Erythroblast (primary cell): ENCODE results near the gene PCDHB8.
A peak's percentile ranks its signal among the peaks of the same experiment; 100 is the strongest.
"Not testable (repeated sequence)": the region's sequence is repeated elsewhere in the genome, so short reads cannot be mapped to it uniquely, and the experiment has no call there.

Experiments
- DNase-seq, 2 experiments: peaks; one replicate each; lab custom pipeline; 2025; lab: John Stamatoyannopoulos, UW
- GATA1 ChIP-seq: IDR thresholded peaks from 2 replicates; pipeline ENCODE4 v1.6.1; 2011; ENCODE audit warnings: low read depth, mild to moderate bottlenecking, control low read depth, low read length, moderate library complexity
- POLR2A ChIP-seq: IDR thresholded peaks from 2 replicates; pipeline ENCODE4 v1.6.1; 2011; ENCODE audit warnings: mild to moderate bottlenecking, low read length

Gene PCDHB8

DNA sequence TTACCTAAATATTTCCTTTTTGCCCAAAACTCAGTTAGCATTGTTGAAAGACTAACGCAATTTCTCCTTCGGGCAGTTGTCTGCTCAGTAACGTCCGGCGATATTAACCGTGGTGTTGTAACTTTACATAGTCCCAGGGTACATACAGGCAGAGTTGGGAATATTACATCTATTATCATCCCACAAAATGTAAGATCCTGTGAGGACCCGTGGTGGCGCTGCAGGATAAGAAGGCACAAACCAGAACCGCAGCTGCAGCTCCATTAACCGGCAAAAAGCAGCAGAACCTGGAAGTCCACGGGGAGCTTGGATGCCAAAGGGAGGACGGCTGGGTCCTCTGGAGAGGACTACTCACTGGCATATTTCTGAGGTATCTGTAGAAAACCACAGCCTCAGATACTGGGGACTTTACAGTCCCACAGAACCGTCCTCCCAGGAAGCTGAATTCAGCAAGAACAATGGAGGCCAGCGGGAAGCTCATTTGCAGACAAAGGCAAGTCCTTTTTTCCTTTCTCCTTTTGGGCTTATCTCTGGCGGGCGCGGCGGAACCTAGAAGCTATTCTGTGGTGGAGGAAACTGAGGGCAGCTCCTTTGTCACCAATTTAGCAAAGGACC is at the start of gene PCDHB8:
PCDHB8 (plus strand) TSS at position 214 of the 615 bp plus-strand sequence; CDS start at position 459, 245 bp downstream.
- not testable (repeated sequence) for DNase-seq

DNA sequence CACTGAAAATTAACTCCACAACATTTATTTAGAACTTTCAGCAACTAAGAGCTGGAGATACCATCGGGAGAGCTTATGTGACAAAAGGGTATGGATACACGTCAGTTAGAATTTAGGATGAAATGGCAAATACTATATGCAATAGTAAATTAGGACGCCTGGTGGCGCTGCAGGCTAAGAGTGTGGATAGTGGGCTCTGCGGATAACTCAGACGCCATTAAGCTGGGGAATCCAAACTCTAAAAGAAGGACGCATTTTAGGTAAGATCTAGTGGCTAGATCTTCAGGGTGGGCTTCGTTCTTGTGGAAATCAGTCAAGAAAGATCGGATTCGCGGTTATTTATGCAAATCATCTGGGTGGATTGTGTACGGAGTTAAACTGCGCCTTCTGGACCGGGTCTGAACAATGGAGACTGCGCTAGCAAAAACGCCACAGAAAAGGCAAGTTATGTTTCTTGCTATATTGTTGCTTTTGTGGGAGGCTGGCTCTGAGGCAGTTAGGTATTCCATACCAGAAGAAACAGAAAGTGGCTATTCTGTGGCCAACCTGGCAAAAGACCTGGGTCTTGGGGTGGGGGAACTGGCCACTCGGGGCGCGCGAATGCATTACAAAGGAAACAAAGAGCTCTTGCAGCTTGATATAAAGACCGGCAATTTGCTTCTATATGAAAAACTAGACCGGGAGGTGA is 42.4 kb upstream of the PCDHB8 start, which contains the start of gene PCDHB5:
PCDHB5 (plus strand) TSS at position 177 of the 688 bp plus-strand sequence; CDS start at position 406, 229 bp downstream.
- TF ChIP-seq POLR2A (no peak), GATA1 (no peak)
- peak in 1 of 2 experiments; percentile 3 for DNase-seq

DNA sequence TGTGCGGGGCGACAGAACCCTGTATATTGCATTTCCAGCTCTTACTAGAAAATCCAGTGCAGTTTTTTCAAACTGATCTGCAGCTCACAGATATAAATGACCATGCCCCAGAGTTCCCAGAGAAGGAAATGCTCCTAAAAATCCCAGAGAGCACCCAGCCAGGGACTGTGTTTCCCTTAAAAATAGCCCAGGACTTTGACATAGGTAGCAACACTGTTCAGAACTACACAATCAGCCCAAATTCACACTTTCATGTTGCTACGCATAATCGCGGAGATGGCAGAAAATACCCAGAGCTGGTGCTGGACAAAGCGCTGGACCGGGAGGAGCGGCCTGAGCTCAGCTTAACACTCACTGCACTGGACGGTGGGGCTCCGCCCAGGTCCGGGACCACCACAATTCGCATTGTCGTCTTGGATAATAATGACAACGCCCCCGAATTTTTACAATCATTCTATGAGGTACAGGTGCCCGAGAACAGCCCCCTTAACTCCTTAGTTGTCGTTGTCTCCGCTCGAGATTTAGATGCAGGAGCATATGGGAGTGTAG is 41.8 kb upstream of the PCDHB8 start:
- no peak for DNase-seq
- TF ChIP-seq GATA1 (no peak), POLR2A (no peak)

DNA sequence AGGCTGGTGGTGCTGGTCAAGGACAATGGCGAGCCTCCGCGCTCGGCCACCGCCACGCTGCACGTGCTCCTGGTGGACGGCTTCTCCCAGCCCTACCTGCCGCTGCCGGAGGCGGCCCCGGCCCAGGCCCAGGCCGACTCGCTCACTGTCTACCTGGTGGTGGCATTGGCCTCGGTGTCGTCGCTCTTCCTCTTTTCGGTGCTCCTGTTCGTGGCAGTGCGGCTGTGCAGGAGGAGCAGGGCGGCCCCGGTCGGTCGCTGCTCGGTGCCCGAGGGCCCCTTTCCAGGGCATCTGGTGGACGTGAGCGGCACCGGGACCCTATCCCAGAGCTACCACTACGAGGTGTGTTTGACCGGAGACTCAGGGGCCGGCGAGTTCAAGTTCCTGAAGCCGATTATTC is 40.2 kb upstream of the PCDHB8 start:
- not testable (repeated sequence) for DNase-seq

DNA sequence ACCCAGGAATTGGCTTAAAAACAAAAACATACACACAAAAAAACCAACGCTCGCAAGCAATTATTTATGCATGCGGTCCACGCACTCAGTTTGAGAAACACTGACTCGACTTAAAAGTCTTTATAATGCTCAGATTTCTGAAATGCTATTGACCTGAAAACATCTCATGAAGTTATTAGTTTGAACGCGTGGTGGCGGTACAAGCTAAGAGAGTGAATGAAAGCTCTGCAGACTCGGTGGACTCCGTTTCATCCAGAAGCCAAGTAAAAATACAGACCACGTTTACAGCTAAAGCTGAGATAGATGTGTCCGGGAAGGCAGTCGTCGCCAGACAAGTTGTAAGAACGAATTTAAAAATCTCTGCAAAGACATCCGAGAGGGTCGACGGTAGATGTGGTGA is 27.8 kb upstream of the PCDHB8 start, which contains the start of gene PCDHB6:
PCDHB6 (plus strand) TSS at position 246 of the 400 bp plus-strand sequence. CDS start 201 bp downstream, outside the sequence.
- TF ChIP-seq GATA1 (no peak), POLR2A (no peak)
- no peak for DNase-seq

DNA sequence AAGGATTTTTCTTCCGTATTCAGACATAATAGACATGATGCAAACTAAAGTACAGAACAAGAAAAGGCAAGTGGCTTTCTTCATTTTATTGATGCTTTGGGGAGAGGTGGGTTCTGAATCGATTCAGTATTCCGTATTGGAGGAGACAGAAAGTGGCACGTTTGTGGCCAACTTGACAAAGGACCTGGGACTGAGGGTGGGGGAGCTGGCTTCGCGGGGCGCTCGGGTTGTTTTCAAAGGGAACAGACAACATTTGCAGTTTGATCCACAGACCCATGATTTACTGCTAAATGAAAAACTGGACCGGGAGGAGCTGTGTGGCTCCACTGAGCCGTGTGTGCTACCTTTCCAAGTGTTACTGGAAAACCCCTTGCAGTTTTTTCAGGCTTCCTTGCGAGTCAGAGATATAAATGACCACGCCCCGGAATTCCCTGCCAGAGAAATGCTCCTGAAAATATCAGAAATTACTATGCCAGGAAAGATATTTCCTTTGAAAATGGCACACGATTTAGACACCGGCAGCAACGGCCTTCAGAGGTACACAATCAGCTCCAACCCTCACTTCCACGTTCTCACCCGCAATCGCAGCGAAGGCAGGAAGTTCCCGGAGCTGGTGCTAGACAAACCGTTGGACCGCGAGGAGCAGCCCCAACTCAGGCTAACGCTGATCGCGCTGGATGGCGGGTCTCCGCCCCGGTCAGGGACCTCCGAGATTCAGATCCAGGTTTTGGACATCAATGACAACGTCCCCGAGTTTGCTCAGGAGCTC is 27.2 kb upstream of the PCDHB8 start:
- TF ChIP-seq POLR2A: no peak
- no peak for TF ChIP-seq GATA1

DNA sequence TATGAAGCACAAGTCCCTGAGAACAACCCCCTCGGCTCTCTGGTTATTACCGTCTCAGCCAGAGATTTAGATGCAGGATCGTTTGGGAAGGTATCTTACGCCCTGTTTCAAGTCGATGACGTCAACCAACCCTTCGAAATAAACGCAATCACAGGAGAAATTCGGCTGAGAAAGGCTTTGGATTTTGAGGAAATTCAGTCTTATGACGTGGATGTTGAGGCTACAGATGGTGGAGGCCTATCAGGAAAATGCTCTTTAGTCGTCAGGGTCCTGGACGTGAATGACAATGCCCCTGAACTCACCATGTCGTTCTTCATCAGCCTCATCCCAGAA is 26.6 kb upstream of the PCDHB8 start:
- DNase-seq: no peak

More for the DNA sequence above, 27.2 kb upstream of the PCDHB8 start:
- no peak for DNase-seq

DNA sequence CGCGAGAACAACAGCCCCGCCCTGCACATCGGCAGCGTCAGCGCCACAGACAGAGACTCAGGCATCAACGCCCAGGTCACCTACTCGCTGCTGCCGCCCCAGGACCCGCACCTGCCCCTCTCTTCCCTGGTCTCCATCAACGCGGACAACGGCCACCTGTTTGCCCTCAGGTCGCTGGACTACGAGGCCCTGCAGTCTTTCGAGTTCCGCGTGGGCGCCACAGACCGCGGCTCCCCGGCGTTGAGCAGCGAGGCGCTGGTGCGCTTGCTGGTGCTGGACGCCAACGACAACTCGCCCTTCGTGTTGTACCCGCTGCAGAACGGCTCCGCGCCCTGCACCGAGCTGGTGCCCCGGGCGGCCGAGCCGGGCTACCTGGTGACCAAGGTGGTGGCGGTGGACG is 26.0 kb upstream of the PCDHB8 start:
- not testable (repeated sequence) for DNase-seq

More for the DNA sequence above, 26.6 kb upstream of the PCDHB8 start:
- no peak for TF ChIP-seq POLR2A
- no peak for TF ChIP-seq GATA1

DNA sequence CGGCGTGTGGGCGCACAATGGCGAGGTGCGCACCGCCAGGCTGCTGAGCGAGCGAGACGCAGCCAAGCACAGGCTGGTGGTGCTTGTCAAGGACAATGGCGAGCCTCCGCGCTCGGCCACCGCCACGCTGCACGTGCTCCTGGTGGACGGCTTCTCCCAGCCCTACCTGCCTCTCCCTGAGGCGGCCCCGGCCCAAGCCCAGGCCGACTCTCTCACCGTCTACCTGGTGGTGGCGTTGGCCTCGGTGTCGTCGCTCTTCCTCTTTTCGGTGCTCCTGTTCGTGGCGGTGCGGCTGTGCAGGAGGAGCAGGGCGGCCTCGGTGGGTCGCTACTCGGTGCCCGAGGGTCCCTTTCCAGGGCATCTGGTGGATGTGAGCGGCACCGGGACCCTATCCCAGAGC is 25.5 kb upstream of the PCDHB8 start:
- DNase-seq: not testable (repeated sequence)

DNA sequence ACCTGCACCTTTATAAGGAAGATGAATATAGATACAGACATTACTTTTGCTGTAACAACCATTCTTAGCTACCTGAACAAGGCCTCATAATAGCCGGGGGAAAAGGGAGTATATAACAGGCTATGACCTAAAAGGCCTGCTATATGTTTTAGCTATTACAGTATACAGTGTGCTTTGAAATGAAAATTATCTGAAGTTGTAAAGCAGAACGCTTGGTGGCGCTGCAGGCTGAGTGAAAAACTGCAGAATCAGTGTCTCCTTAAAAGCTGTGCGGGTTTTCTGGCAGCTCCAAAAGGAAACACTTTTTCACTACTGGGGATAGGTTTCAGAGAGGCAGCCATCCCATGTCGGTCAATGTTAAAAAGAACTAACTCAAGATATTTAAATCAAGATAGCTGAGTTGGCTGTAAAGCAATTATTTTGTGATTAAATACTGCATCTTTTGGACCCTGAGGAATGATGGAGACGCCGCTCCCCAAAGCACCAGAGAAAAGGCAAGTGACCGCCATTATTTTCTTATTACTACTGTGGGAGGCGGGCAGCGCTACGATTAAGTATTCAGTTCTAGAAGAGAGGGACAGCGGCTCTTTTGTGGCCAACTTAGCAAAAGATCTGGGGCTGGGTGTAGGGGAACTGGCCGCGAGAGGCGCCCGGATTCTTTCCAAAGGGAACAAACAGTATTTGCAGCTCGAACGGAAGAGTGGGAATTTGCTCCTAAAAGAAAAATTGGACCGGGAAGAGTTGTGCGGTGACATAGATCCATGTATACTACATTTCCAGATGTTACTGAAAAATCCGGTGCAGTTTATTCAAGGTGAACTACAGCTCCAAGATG is 21.8 kb upstream of the PCDHB8 start:
- TF ChIP-seq GATA1 (no peak), POLR2A (no peak)
- DNase-seq: no peak

DNA sequence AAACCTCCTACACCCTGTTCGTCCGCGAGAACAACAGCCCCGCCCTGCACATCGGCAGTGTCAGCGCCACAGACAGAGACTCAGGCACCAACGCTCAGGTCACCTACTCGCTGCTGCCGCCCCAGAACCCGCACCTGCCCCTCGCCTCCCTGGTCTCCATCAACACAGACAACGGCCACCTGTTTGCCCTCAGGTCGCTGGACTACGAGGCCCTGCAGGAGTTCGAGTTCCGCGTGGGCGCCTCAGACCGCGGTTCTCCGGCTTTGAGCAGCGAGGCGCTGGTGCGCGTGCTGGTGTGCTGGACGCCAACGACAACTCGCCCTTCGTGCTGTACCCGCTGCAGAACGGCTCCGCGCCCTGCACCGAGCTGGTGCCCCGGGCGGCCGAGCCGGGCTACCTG is 20.2 kb upstream of the PCDHB8 start:
- not testable (repeated sequence) for DNase-seq

DNA sequence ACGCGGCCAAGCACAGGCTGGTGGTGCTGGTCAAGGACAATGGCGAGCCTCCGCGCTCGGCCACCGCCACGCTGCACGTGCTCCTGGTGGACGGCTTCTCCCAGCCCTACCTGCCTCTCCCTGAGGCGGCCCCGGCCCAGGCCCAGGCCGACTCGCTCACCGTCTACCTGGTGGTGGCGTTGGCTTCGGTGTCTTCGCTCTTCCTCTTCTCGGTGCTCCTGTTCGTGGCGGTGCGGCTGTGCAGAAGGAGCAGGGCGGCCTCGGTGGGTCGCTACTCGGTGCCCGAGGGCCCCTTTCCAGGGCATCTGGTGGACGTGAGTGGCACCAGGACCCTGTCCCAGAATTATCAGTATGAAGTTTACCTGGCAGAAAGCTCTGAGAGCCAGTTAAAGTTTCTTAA is 19.7 kb upstream of the PCDHB8 start:
- DNase-seq: not testable (repeated sequence)

DNA sequence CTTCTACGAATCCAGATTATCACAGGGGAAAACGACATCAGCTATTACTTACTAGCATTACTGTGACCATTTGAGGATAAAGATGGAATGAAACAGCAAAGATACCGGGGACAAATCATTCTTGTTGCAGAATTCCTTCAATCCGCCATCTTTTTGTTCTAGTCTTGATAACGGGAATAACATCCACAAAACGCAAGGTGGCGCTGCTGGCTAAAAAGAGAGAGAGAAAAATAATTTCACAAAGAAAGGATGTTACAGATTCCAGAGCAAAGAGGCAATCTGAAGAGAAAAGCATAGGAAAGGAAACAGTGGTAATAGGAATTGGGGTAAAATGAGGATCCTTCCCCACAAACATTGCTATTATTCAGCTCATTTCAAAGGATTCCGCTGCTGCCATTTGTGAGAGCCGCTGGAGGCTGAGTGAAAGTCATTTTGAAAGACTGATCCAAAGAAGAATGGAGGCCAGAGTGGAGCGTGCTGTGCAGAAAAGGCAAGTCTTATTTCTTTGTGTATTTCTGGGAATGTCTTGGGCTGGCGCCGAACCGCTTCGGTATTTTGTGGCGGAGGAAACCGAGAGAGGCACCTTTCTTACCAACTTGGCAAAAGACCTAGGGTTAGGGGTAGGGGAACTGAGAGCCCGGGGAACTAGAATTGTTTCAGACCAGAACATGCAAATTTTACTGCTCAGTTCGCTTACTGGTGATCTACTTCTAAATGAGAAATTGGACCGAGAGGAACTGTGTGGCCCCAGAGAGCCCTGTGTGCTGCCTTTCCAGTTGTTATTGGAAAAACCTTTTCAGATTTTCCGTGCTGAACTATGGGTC is 5.0 kb upstream of the PCDHB8 start, which contains the start of gene PCDHB7:
PCDHB7 (plus strand) TSS at position 264 of the 824 bp plus-strand sequence; CDS start at position 456, 192 bp downstream.
- TF ChIP-seq GATA1 (no peak), POLR2A (no peak)
- peak in 1 of 2 experiments; percentile 23 for DNase-seq

DNA sequence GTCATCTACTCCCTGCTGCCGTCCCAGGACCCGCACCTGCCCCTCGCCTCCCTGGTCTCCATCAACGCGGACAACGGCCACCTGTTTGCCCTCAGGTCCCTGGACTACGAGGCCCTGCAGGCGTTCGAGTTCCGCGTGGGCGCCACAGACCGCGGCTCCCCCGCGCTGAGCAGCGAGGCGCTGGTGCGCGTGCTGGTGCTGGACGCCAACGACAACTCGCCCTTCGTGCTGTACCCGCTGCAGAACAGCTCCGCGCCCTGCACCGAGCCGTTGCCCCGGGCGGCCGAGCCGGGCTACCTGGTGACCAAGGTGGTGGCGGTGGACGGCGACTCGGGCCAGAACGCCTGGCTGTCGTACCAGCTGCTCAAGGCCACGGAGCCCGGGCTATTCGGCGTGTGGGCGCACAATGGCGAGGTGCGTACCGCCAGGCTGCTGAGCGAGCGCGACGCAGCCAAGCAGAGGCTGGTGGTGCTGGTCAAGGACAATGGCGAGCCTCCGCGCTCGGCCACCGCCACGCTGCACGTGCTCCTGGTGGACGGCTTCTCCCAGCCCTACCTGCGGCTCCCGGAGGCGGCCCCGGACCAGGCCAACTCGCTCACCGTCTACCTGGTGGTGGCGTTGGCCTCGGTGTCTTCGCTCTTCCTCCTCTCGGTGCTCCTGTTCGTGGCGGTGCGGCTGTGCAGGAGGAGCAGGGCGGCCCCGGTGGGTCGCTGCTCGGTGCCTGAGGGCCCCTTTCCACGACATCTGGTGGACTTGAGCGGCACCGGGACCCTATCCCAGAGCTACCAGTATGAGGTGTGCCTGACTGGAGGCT is 3.1 kb upstream of the PCDHB8 start:
- DNase-seq: not testable (repeated sequence)
